CD8-positive, alpha-beta memory T cell (primary cell): Measurements from ENCODE around the gene SETD5. TPM values are rescaled to one million over a fixed set of nuclear protein-coding genes. Genes with fewer than 3 reads are reported as not detected.
"Not testable (repeated sequence)": the region's sequence is repeated elsewhere in the genome, so short reads cannot be mapped to it uniquely, and the experiment has no call there.

Experiments
- CTCF ChIA-PET: fragments of 350-600 bp; sonication (Branson Sonifier 250); formaldehyde crosslinking; loops from one replicate; lab custom pipeline; 2021; ENCODE audit warnings: antibody characterized with exemption; lab: Charles Lee
- POLR2A ChIA-PET: fragments of 350-600 bp; sonication (Branson Sonifier 250); formaldehyde crosslinking; loops from one replicate; lab custom pipeline; 2021; ENCODE audit warnings: antibody characterized with exemption; lab: Charles Lee
- DNase-seq, 5 donors: peaks; one replicate each; pipeline versions ENCODE4 v3.0.0 to v3.0.0-alpha.2; 2020 to 2022; ENCODE audit warnings: mixed read lengths in 1 of 5
- H3K27ac ChIP-seq: one replicate; pipeline ENCODE4 v1.7.0; 2013; ENCODE audit warnings: low read depth, mild to moderate bottlenecking, low read length, moderate library complexity
- H3K27me3 ChIP-seq: 2 replicates; pipeline ENCODE4 v1.7.0; 2013; ENCODE audit warnings: low read length, mild to moderate bottlenecking; ENCODE audit not compliant: insufficient read depth, poor library complexity, severe bottlenecking
- H3K36me3 ChIP-seq: 2 replicates; pipeline ENCODE4 v1.7.0; 2013; ENCODE audit warnings: mild to moderate bottlenecking, low read length, moderate library complexity; ENCODE audit not compliant: insufficient read depth
- H3K4me1 ChIP-seq: 2 replicates; pipeline ENCODE4 v1.7.0; 2013; ENCODE audit warnings: mild to moderate bottlenecking, low read length, moderate library complexity; ENCODE audit not compliant: insufficient read depth
- H3K4me3 ChIP-seq: 2 replicates; pipeline ENCODE4 v1.7.0; 2013; ENCODE audit warnings: mild to moderate bottlenecking, low read length
- H3K9me3 ChIP-seq: 2 replicates; pipeline ENCODE4 v1.7.0; 2013; ENCODE audit warnings: mild to moderate bottlenecking, low read length
- H3K27ac Mint-ChIP-seq, 8 donors: one replicate each; pipeline ENCODE4 v1.8.0; 2020 to 2021; ENCODE audit warnings: mixed read lengths in 8 of 8, mild to moderate bottlenecking in 6 of 8, inconsistent platforms in 3 of 8, moderate library complexity in 3 of 8
- H3K27me3 Mint-ChIP-seq, 2 donors: one replicate each; pipeline ENCODE4 v1.8.0; 2020 to 2021; ENCODE audit warnings: mixed read lengths in 2 of 2, mild to moderate bottlenecking in 1 of 2, moderate library complexity in 1 of 2
- H3K36me3 Mint-ChIP-seq, 3 donors: one replicate each; pipeline ENCODE4 v1.8.0; 2020 to 2021; ENCODE audit warnings: mixed read lengths in 3 of 3, inconsistent platforms in 1 of 3, mild to moderate bottlenecking in 1 of 3
- H3K4me1 Mint-ChIP-seq, 3 donors: one replicate each; pipeline ENCODE4 v1.8.0; 2020 to 2021; ENCODE audit warnings: mixed read lengths in 3 of 3, inconsistent platforms in 1 of 3, mild to moderate bottlenecking in 1 of 3
- H3K4me3 Mint-ChIP-seq, 7 donors: one replicate each; pipeline ENCODE4 v1.8.0; 2020 to 2021; ENCODE audit warnings: mixed read lengths in 7 of 7, mild to moderate bottlenecking in 6 of 7, moderate library complexity in 4 of 7, inconsistent platforms in 2 of 7
- H3K9me3 Mint-ChIP-seq, 5 donors: one replicate each; pipeline ENCODE4 v1.8.0; 2020 to 2022; ENCODE audit warnings: mixed read lengths in 5 of 5, mild to moderate bottlenecking in 3 of 5, moderate library complexity in 2 of 5, inconsistent platforms in 1 of 5
- polyA plus RNA-seq: library from polyadenylated mRNA; unstranded; fragments of 300-500 nt; fragmentation: Illumina TruSeq; gene quantifications from one replicate; pipeline ENCODE4 v1.2.3, GENCODE V29; 2021
- total RNA-seq, 2 experiments: library from RNA; stranded (reverse); gene quantifications; one replicate each; pipeline ENCODE4 v1.2.3, GENCODE V29; 2021

SETD5 gene
- total and polyA plus RNA-seq, 3 experiments from 2014 or later, result 40.0 to 97.2 (median 89.8) TPM

DNA sequence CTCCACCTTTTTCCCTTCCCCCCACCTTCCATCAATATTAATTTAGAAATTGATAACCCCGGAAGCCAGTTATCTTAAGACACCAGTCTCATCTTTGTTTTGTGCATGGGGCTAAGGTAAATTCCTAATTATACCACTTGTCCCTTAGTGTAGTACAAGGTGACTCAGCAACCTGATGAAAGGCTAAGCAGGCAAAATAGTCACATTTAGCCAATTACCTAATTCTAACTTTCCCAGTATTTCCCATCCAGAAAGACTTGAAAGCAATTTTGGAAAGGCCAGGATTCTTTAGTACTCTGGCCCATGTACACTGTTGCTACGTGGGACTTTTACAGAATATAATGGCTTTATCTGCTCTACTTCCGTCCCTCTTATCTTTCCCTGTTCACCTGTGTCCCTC lies 72.6 kb downstream of the SETD5 start:
- CTCF ChIA-PET, result interaction anchor here (1.5 kb wide), 1 partner anchor 117 kb away, joined by 4 read pairs; no protein-coding TSS in a partner anchor
- H3K36me3 Mint-ChIP-seq, result peaks cover 13 to 93% (median 31%) of the 10 kb centered on the region in 3 donors

DNA sequence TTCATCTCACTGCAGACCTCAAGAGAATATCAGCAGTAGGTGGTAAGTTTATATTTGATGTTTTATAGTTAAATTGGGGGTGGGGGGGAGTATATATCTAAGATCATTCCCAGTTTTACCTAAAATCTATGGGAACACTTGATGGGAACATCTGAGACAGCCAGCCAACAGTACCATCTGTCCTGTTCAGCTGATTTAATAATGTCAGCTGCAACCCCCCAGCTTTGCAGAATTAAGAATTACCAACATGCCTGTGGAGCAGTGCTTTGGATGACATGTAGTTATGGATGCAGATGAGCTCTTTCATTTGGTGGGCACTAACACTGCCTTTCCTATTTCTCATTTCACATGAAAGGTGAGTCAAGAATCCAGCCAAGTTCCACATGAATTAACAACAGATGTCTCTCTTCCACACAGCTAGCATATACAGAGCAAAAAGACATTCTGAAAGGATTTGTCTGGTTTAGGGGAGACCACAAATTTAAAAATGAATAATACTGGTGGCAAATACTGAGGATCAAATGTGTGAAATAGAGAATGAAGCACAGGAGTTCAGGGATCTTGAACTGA lies 76.2 kb downstream of the SETD5 start:
- ChIA-PET CTCF (no interaction called here), POLR2A (no interaction called here)
- DNase-seq, result no peak
- H3K4me3 ChIP-seq, result no peak overlapping the region
- peaks cover 18 to 92% (median 43%) of the 10 kb centered on the region in 3 donors for H3K36me3 Mint-ChIP-seq
- H3K9me3 ChIP-seq, result no peaks in the 10 kb centered on the region
- peaks cover 0 to 10% (median 0%) of the 10 kb centered on the region in 3 donors for H3K4me1 Mint-ChIP-seq
- H3K36me3 ChIP-seq, result peaks cover 83% of the 10 kb centered on the region
- no peaks in the 10 kb centered on the region for H3K27me3 ChIP-seq
- no peak overlapping the region for H3K4me3 Mint-ChIP-seq
- no peaks in the 10 kb centered on the region for H3K4me1 ChIP-seq
- H3K27ac ChIP-seq, result no peak overlapping the region
- no peak overlapping the region for H3K27ac Mint-ChIP-seq
- H3K9me3 Mint-ChIP-seq, result no peaks in the 10 kb centered on the region
- no peaks in the 10 kb centered on the region for H3K27me3 Mint-ChIP-seq

More for the DNA sequence above, 72.6 kb downstream of the SETD5 start:
- no peak overlapping the region for H3K4me3 Mint-ChIP-seq
- no peaks in the 10 kb centered on the region for H3K27me3 ChIP-seq
- H3K36me3 ChIP-seq, result peaks cover 90% of the 10 kb centered on the region
- DNase-seq, result no peak
- H3K9me3 ChIP-seq, result no peaks in the 10 kb centered on the region
- no peak overlapping the region for H3K4me3 ChIP-seq
- H3K27ac ChIP-seq, result no peak overlapping the region
- no peaks in the 10 kb centered on the region for H3K27me3 Mint-ChIP-seq
- no peaks in the 10 kb centered on the region for H3K9me3 Mint-ChIP-seq
- POLR2A ChIA-PET, result no interaction called here
- H3K4me1 Mint-ChIP-seq, result peaks cover 3 to 12% (median 6%) of the 10 kb centered on the region in 3 donors
- peak overlapping the region in 2 of 8 donors; percentile 12 to 64 for H3K27ac Mint-ChIP-seq
- no peaks in the 10 kb centered on the region for H3K4me1 ChIP-seq

DNA sequence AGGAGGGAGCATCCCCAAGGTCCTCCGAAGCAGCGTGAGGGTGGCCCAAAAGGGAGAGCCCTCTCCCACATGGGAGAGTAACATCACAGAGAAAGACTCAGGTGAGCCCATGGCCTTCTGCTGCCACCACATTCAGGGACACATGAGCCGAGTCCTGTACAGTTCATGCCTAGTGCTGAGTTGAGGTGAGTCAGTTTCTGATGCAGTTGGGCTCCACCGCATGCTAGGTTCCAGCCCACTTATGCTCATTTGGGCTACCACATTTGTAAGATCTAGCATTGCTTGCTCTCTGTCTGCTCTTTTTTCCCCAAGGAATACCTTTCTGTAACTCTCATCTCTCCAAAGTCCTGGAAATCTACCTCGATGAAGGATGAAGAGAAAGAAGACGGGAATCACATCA lies 77.1 kb downstream of the SETD5 start:
- no peaks in the 10 kb centered on the region for H3K9me3 ChIP-seq
- POLR2A ChIA-PET, result no interaction called here
- H3K4me1 ChIP-seq, result no peaks in the 10 kb centered on the region
- CTCF ChIA-PET, result no interaction called here
- peaks cover 23 to 92% (median 47%) of the 10 kb centered on the region in 3 donors for H3K36me3 Mint-ChIP-seq
- no peak for DNase-seq
- H3K4me1 Mint-ChIP-seq, result peaks cover 0 to 11% (median 0%) of the 10 kb centered on the region in 3 donors
- no peaks in the 10 kb centered on the region for H3K27me3 Mint-ChIP-seq
- H3K4me3 ChIP-seq, result no peak overlapping the region
- no peaks in the 10 kb centered on the region for H3K9me3 Mint-ChIP-seq
- peaks cover 77% of the 10 kb centered on the region for H3K36me3 ChIP-seq
- H3K27me3 ChIP-seq, result no peaks in the 10 kb centered on the region
- no peak overlapping the region for H3K4me3 Mint-ChIP-seq
- peak overlapping the region in 1 of 8 donors; percentile 44 for H3K27ac Mint-ChIP-seq
- no peak overlapping the region for H3K27ac ChIP-seq

DNA sequence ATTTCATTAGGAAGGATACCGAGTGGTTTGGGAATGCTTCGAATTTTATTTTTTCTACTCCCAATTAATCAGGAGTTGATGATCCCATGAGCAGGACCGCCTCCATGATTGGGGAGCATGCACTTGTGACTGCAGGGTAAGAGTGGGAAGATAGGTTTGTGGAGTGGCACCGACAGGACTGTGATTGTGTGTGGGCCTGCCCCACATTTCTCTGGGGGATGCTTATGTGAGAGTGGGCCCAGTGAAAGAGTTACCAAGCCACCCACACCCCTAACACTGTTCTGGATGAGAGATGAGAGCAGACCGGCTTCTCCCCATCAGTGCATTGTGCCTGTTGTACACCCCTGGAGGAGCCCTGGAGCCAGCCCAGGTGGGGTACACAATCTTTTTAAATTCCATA lies 79.5 kb downstream of the SETD5 start:
- peak overlapping the region in 1 of 8 donors; percentile 15 for H3K27ac Mint-ChIP-seq
- DNase-seq, result no peak
- H3K27me3 Mint-ChIP-seq, result no peaks in the 10 kb centered on the region
- H3K36me3 Mint-ChIP-seq, result peaks cover 18 to 90% (median 40%) of the 10 kb centered on the region in 3 donors
- ChIA-PET POLR2A (no interaction called here), CTCF (no interaction called here)
- H3K9me3 ChIP-seq, result no peaks in the 10 kb centered on the region
- no peaks in the 10 kb centered on the region for H3K4me1 ChIP-seq
- H3K4me3 ChIP-seq, result no peak overlapping the region
- H3K4me1 Mint-ChIP-seq, result peaks cover 0 to 6% (median 0%) of the 10 kb centered on the region in 3 donors
- H3K27me3 ChIP-seq, result no peaks in the 10 kb centered on the region
- peaks cover 52% of the 10 kb centered on the region for H3K36me3 ChIP-seq
- H3K4me3 Mint-ChIP-seq, result no peak overlapping the region
- H3K9me3 Mint-ChIP-seq, result no peaks in the 10 kb centered on the region
- no peak overlapping the region for H3K27ac ChIP-seq

DNA sequence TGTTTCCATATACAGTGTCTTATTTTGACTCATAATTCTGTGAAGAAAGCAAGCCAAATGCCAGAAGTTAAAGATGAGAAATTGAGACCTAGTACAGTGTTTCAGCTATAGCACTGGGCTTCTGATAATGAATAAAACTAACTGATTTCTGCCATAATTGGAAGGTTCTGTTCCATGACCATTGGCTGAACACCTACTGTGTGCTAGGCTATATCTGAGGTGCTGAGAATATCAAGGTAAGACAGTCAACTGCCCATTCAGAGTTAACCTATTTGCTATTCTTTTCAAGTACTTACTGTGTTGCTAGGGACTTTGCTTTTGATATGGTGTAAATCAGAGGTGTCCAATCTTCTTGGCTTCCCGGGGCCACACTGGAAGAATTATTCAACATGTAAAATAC lies 82.8 kb downstream of the SETD5 start:
- Mint-ChIP-seq H3K4me3 (no peak overlapping the region), H3K36me3 (peaks cover 20 to 80% (median 34%) of the 10 kb centered on the region in 3 donors), H3K27ac (peak overlapping the region in 2 of 8 donors; percentile 9 to 29), H3K9me3 (no peaks in the 10 kb centered on the region), H3K27me3 (no peaks in the 10 kb centered on the region), H3K4me1 (peaks cover 0 to 6% (median 0%) of the 10 kb centered on the region in 3 donors)
- Histone ChIP-seq H3K4me3 (no peak overlapping the region), H3K4me1 (no peaks in the 10 kb centered on the region), H3K36me3 (peaks cover 21% of the 10 kb centered on the region), H3K9me3 (no peaks in the 10 kb centered on the region), H3K27me3 (no peaks in the 10 kb centered on the region), H3K27ac (no peak overlapping the region)
- DNase-seq, result no peak
- ChIA-PET POLR2A (no interaction called here), CTCF (interaction anchor here (1.0 kb wide), 1 partner anchor 38 kb away, joined by 3 read pairs; no protein-coding TSS in a partner anchor)

DNA sequence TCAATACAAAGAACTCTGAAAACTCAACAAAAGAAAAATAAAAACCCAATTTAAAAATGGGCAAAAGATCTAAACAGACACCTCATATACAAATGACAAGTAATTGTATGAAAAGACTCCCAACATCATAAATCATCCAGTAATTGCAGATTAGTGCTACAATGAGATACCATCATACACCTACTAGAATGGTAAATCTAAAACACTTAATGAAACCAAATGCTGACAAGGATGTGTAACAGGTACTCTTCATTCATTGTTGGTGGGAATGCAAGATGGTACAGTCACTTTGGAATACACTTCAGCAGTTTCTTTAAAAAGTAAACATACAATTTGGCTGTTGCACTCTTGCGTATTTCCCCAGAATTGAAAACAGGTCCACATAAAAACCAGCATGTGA lies 87.8 kb downstream of the SETD5 start:
- ChIA-PET CTCF (no interaction called here), POLR2A (no interaction called here)
- H3K27me3 Mint-ChIP-seq, result no peaks in the 10 kb centered on the region
- no peaks in the 10 kb centered on the region for H3K4me1 ChIP-seq
- no peaks in the 10 kb centered on the region for H3K36me3 ChIP-seq
- H3K4me3 ChIP-seq, result no peak overlapping the region
- no peak for DNase-seq
- peaks cover 18 to 42% (median 18%) of the 10 kb centered on the region in 3 donors for H3K36me3 Mint-ChIP-seq
- no peak overlapping the region for H3K27ac ChIP-seq
- H3K9me3 ChIP-seq, result no peaks in the 10 kb centered on the region
- H3K27ac Mint-ChIP-seq, result no peak overlapping the region
- H3K4me1 Mint-ChIP-seq, result no peaks in the 10 kb centered on the region
- no peak overlapping the region for H3K4me3 Mint-ChIP-seq
- peaks cover 0 to 10% (median 6%) of the 10 kb centered on the region in 5 donors for H3K9me3 Mint-ChIP-seq
- no peaks in the 10 kb centered on the region for H3K27me3 ChIP-seq

DNA sequence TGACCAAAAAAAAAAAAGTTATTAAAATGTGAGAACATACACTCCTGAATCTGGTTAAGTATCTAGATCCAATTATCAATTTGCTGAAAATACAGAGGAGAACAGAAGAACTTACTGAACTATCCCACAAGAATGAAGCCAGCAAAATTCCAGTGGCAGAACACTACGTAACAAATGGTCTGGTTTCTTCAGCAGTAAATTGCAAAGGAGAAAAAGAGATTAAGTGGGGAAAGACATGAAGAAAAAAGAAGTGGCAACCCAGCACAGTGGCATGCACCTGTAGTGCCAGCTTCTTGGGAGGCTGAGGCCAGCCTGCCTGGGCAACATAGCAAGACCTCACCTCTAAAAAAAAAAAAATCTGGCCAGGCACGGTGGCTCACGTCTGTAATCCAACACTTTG lies 94.1 kb downstream of the SETD5 start:
- Histone ChIP-seq H3K4me1 (no peaks in the 10 kb centered on the region), H3K27ac (no peak overlapping the region), H3K4me3 (no peak overlapping the region), H3K9me3 (no peaks in the 10 kb centered on the region), H3K27me3 (no peaks in the 10 kb centered on the region), H3K36me3 (no peaks in the 10 kb centered on the region)
- peaks cover 0 to 9% (median 5%) of the 10 kb centered on the region in 5 donors for H3K9me3 Mint-ChIP-seq
- no peaks in the 10 kb centered on the region for H3K4me1 Mint-ChIP-seq
- peaks cover 4 to 11% (median 5%) of the 10 kb centered on the region in 3 donors for H3K36me3 Mint-ChIP-seq
- H3K4me3 Mint-ChIP-seq, result no peak overlapping the region
- ChIA-PET CTCF (interaction anchor here (1.0 to 1.3 kb wide), 2 partner anchors 10 to 71 kb away, joined by 4 to 5 read pairs; no protein-coding TSS in a partner anchor), POLR2A (no interaction called here)
- DNase-seq, result no peak
- peak overlapping the region in 1 of 8 donors; percentile 34 for H3K27ac Mint-ChIP-seq
- H3K27me3 Mint-ChIP-seq, result no peaks in the 10 kb centered on the region

DNA sequence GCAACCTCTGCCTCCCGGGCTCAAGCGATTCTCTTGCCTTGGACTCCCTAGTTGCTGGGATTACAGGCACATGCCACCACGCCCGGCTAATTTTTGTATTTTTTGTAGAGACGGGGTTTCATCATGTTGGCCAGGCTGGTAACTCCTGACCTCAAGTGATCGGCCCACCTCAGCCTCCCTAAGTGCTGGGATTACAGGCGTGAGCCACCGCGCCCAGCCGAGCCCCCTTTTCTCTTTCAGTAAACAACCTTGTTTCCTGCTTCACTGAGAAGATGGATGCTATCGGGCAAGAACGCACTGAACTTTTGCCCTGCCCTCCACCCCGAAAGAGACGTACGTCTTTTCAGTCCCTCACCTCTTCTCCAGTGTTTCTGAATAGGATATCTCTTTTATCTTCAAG lies 96.6 kb downstream of the SETD5 start:
- DNase-seq, H3K9me3 Mint-ChIP-seq, H3K9me3 ChIP-seq, H3K27me3 Mint-ChIP-seq, H3K4me3 Mint-ChIP-seq, H3K36me3 Mint-ChIP-seq, H3K27me3 ChIP-seq, H3K4me1 Mint-ChIP-seq, H3K36me3 ChIP-seq, H3K4me1 ChIP-seq, POLR2A ChIA-PET, H3K27ac ChIP-seq, H3K4me3 ChIP-seq: not testable (repeated sequence)
- peak overlapping the region in 1 of 8 donors; percentile 51 for H3K27ac Mint-ChIP-seq
- CTCF ChIA-PET, result interaction anchor here (2.4 kb wide), 1 partner anchor 10 kb away, joined by 10 read pairs; no protein-coding TSS in a partner anchor
